NB4 (cell line): ENCODE measurements around the gene CHMP2A.

Source experiments
- MYC ChIP-seq: IDR thresholded peaks from 2 replicates; pipeline ENCODE4 v1.6.1; 2011; ENCODE audit warnings: low read depth, low read length
- POLR2A ChIP-seq: IDR thresholded peaks from 2 replicates; pipeline ENCODE4 v1.6.1; 2011; ENCODE audit warnings: mild to moderate bottlenecking; ENCODE audit not compliant: insufficient read length; ENCODE audit errors: extremely low read depth
- TF ChIP-seq, protein P1 (sequence below): IDR thresholded peaks from one replicate; pipeline ENCODE4 v1.5.1; 2012; ENCODE audit warnings: low read depth, low read length

- TF ChIP-seq POLR2A (no peak), MYC (no peak; the same call in 1 of the 2 replicates)
- TF ChIP-seq, protein P1, sequence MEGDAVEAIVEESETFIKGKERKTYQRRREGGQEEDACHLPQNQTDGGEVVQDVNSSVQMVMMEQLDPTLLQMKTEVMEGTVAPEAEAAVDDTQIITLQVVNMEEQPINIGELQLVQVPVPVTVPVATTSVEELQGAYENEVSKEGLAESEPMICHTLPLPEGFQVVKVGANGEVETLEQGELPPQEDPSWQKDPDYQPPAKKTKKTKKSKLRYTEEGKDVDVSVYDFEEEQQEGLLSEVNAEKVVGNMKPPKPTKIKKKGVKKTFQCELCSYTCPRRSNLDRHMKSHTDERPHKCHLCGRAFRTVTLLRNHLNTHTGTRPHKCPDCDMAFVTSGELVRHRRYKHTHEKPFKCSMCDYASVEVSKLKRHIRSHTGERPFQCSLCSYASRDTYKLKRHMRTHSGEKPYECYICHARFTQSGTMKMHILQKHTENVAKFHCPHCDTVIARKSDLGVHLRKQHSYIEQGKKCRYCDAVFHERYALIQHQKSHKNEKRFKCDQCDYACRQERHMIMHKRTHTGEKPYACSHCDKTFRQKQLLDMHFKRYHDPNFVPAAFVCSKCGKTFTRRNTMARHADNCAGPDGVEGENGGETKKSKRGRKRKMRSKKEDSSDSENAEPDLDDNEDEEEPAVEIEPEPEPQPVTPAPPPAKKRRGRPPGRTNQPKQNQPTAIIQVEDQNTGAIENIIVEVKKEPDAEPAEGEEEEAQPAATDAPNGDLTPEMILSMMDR: no peak
Measured at GRCh38 chr19:58544591-58545285, 10.2 kb downstream of the CHMP2A start.
